ENCODE data around the gene SCG3.

Gene SCG3

DNA sequence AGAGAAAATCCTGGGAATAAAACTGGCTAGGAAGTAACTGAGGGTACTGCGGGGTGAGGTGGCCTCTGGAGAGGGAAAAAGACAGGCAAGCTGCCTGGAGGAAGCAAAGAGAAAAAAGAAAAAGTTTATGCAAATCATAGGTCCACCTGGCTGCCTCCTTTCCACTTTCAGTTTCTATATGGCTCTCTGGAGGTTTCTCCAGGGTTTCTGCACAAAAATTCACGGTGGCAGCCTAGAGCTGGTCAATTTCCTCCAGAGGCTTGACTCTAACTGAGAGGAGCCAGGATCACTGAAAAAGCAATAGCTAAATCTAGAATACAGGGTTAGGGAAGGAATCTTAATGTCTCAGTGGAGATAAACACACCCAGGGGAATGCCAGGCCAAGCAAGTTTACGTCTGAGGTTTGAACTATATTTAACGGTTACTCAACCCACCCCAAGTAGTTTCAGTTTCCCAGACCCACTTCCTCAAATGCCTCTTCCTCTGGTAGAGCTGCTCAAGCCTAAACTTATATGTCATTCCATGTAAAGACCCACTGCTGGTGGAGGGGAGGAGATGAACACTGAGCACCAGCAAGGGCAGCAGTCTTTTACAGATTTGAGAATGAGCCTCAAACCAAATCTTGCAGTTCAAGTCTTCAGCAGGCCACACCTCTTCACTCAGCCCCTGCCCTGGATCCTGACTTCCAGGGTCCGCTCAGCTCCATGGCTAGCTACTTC lies 50.4 kb downstream of the SCG3 start:
- FAIRE-seq: no peak

DNA sequence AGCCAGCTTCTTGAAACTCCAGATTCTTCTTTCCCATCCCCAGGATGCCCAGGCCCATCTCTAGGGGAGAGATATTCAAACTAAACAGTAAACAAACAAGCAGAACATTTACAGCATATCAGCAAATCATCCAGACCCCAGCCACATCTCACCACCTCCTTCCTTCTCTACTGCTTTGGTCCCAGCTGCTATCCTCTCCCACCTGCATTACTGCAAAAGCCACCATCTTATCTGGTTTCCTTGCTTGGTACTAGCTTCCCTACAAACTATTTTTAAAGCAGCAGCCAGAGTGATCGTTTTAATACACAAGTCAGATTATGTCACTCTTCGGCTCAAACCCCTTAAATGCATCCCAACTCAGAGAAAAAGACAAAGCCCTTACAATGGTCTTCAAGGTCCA lies 51.3 kb downstream of the SCG3 start:
- no peak for FAIRE-seq

DNA sequence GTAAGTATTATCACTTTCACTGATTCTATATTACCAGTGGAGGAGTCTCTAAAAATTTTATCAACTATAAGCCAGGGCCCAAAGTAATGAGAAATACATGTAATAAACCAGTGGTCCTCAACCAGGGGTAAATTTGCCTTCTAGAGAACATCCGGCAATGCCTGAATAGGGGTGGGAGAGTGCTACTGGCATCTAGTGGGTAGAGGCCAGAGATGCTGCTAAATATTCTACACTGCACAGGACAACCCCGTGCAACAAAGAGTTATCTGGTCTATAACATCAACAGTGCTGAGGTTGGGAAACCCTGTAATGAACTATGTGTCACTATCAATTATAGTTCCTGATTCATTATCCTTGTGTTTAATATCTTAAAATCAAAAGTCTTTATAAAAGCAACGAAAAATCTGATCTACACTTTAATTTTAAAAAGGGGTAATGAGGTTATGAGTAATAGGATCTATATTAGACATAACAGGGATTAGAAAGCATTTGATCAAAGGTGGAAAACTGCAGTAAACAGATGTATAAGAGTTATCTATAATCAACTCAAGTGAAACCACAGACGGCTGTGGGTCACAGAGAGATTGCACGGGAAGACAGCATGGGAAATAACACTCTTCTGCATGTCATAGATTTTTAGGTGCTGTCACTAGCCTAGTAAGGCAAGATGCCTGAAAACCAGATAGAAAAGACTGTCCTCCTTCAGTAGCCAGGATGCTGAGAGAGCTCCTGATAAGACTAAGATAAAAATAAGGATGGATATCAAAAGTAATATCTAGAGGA lies 54.1 kb downstream of the SCG3 start:
- FAIRE-seq: no peak

DNA sequence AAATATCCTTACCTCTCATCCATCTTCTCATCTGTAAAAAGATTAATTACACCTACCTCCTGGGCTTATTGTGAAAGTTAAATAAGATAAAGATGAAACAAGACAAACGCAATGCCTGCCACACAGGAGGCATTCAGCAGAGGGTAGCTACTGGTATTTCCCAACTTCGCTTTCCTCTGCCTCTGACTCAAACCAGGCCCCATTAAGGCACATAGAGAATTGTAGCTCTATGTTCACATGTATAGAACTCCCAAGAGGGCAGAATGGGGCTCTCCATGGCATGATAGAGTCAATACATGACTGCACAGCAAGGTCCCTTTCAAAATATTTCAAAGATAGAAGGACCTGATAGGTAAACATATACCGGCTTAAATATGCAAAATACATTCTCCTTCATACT lies 54.8 kb downstream of the SCG3 start:
- FAIRE-seq: no peak

DNA sequence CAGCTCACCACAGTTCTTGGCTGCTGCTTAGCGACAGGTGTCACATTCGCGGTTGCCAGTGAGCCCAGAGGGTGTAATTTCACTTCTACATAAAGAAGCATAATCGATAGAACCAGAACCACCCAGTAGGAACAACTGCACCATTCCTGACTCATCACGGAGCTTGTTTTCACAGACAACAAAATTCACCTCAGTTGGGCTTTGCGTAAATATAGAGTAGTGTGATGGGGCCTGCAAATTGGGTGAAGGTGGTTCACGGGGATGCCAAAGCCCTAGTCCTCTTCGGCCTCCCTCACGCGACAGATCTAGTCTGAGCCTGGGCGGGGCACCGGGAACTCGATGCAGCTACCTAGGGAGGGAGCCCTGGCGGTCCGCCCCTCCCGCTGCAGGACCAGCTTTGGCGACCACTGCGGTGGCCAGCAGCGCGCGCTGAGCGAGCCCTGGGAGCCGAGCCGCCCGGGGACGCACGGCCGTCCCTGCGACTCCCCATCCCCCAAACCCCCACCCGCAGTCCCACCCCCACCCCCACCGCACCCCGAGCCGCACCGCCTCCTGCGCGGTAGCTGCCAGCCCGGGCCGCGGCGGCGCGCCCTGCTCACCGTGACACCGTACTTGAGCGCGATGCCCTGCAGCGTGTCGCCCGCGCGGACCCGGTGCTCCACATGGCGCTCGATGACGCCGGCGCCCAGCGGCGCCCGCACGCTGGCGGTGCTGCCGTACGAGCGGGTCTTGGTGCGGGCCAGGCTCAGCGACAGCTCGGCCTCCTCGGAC lies 55.6 kb downstream of the SCG3 start:
- FAIRE-seq: no peak

DNA sequence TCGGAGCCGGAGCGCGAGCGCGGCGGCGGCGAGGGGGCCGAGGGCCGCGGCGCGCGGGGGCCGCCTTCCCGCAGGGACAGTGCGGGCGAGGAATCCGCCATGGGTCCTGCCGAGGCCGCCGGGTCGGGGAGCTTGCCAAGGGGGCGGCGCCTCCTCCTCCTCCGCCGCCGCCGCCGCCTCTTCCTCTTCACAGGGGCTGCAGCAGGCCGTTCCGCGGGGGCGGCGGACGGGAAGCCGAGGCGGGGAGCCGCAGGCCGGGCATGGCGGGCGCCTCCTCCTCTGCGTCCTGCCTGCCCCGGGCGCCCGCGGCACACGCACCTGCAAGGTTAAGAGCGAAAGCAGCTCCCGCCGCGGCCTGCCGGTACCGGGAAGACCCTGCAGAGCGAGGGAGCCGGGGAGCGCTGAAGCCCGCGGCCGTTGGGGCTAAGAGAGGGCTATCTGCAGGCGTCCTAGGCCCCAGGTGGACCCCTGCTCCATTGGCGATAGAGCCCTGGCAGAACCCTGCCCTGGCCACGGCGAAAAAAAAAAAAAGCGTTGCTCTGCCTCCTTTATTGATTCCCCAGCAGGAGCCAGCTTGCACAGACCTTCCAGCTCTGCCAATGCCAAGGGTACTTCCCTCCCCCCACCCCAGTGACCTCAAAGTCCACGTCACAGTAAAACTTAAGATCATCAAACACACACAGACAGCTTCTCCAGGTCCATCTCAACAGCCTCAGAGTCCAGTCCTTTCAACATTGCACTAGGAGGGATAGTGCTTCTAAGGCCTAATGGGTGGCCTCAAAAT lies 56.4 kb downstream of the SCG3 start, which contains the start of gene LYSMD2:
LYSMD2 (minus strand) TSS at position 134 of the 784 bp plus-strand sequence; CDS start at position 101, 33 bp downstream.
- no peak for FAIRE-seq

DNA sequence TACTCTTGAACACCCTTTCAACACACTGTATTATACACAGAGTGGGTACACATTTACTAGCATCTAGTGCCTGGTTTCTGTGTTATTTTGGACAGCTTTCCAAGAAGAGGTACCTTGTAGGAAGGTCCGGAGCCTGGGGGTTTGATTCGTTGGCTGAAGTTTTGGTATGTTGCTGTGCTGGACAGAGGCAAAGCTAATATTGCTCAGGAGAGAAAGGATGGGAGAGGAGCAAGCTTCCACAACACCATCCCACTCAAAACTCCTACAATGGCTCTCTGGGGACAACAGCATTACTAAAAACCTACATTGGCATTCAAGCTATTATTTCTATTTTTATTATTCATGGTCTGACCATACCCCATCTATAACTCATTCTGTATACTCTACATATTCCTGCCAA lies 57.2 kb downstream of the SCG3 start:
- FAIRE-seq: no peak

DNA sequence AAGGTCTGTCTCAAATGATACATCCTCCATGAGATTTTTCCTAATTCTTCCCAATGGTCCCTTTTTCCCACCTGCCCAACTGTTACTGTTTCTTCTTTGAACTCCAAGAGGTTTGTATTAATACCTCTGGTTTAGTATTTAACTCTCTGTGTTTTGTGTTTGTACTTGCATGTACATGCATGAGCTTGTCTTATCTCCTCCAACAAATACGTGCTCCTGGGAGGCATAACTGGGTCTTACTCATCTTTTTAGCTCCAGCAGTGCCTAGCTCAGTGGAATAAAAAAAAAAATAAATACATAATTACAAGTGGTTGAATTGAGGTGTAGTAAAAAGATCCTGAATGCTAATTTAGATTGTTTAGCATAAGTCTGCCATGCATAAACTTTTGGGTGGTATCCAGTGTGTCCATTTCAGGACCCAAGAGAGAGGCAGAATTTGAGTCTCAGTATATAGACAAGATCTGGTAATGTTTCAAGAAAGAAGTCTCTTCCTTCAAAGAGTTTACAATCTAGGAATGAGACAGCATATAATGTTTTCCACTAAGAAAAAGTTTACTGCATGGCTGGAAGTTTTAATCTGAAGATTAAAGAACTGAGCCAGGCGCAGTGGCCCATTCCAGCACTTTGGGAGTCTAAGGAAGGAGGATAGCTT lies 57.9 kb downstream of the SCG3 start:
- FAIRE-seq: no peak

DNA sequence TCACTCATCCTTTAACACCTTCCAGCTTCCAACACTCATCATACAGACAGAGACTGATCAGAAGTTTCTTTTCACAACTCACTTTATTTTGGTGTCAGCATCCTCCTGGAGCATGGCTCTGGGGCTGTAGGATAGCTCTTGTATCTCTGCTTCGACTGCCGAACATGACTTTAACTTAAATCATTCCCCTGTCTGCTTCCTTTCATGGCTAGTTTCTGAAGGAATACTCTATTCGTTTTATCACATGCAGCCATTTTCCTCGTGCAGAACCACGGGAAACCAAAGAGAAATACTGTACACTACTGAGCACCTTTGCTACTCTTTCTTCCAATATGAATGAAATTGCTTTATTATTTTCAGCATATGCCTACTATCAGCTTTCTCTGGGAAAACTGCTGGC lies 68.0 kb downstream of the SCG3 start:
- no peak for FAIRE-seq

DNA sequence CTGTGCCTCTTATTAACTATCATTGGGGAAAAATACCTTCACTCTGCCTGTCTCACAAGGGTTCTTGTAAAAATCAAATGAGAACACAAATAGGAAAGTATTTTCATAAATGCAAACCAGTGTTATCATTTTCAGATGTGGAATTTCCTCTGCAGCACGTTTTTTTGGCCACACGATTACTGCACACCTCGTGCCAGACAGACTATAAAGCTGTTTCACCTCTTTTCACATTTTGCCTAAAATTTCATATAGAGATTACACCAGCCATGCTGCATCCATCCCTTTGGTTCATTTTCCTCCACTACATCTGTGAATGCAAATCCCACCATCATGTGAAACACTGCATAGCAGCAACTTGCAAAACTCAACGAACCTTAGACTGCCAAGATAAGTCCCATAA lies 68.9 kb downstream of the SCG3 start:
- no peak for FAIRE-seq

DNA sequence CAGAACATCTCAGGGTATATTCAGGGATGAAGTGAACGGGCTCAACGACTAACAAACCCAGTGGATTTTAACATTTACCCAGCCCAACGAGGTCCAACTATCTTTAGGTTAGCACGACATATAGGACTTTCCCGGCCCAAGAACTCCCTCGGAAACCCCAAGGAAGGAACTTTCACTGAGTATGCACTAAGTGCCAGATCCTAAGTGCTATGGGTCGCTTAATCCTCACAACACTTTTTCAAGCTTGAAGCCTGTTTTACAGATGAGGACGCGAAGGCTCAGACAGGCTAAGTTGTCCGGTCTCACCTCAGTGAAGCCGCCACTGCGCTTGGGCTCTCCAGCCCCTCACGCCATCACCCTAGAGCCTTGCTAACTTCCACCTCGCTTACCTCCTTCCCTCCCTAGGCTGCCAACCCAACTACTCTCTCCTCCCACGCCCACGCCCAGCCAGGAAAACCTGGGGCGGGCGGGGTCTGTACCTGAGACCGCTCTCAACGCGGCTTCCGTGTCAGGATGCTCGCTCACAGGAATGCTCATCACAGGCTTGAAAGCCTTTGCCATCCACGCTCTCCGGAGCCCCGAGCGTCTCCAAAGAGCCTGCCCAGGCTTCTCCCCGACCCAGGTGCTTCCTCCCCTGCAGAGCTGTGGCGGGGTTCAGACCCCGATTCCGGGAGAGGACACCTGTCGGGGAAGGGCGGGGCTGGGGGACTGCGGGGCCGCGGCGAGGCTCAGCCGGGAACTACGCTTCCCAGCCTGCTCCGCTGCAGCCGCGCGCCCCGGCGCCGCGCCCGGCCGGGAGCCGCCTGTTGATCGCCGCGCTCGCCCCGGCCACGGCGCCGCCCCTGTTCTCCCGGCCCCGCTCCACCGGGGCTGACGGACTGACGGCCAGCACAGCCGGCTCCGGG lies 69.7 kb downstream of the SCG3 start, which contains the start of gene TMOD2:
TMOD2 (plus strand) TSS at position 806 of the 905 bp plus-strand sequence. CDS start 14,845 bp downstream, outside the sequence.
- FAIRE-seq: no peak

DNA sequence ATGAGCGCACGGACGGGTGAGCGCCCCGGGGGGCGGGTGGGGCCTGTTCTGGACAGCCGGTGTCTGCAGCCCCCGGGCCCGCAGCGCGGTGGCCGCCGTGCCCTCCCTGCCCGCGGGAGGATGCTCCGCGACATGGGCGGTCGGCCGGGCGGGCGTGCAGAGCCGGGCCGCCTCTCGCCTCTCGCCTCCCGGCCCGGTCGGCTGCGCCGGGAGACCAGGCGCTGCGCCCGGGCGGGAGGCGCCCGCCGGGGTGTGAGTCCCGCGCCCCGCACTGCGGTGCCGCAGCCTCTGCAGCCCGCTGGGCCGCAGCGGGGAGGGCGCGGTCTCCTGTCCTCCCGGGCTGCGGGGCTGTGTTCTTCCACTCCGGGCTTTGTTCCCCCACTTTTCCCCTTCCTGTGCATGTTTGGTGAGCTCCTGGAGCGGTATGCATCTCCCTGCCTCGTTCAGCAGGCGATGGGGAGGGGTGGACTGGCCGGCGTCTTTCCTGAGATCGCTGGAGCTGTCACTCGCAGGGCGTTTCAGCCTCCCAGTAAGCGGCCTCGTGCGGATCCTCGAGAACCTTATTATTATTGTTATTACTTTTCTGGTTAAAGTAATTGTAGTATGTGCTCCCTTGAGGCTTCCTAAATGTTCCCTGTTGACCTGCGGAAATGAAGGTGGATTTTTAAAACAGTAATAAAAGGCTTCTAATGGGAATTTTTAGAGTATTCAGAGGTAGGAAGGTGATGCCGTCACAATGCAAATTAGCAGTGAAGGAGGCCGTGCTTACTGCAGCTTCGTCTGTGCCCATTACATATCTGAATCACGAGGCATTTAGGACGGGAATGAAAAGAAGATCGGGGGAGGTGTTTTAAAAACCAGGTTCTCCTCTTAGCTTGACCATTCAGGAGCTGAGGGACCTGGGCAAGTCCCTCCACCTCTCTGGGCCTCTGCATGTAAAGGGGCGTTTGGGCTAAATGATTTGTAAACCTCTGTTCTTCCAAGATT lies 70.7 kb downstream of the SCG3 start:
- no peak for FAIRE-seq

DNA sequence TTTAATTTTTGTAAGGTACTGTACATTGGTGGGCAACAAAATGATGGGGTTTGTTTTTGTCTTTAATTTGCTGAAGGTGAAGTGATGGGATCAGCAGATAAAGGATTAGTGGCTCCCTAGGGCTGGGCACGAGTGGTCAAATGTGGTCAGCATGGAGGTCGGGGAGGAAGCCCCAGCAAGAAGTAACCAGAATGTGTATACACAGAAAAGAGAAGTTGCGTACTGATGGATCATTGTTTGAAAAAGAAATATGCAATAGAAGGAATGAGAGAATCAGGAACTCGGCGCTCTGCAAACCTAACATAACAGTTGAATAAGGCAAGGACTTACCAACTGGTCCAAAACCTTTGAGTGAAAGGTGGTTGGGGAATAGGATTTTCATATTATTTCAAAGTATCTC lies 71.6 kb downstream of the SCG3 start:
- FAIRE-seq: no peak

DNA sequence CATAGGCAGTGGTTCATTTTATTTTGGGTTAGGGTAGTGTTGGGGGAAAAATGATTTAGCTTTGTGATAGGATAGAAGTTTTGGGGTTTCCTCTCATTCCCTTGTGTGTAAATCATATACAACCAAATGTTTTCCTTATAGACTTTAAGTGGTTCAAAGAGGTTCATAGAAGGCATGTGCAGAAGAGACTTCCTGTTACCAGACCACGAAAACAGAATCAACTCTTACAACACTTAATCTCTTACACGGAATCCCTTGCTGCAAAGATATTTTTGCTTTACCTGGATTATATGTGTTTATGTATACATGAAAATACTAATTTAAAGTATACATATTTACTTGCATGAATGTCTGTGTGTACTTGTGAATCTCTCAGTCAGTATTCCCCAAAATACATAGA lies 73.0 kb downstream of the SCG3 start:
- no peak for FAIRE-seq

DNA sequence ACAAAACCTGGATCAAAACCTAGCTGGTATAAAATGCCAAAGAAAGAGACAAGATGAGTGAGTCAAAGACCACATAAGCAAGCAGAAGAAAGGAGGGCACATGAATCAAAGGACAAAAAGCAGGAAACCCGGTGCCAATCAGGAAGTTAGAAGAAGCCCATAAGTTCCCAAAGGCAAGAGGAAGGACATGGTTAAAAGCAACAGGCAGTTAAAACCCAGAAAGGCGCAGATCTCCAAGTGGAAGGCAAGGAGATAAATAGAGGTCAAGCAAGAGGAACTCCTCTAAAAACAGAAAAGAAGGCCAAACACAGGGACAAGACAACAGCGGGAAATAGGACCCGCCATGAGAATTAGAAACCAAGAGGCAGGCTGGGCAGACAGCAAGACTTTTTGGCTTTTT lies 74.5 kb downstream of the SCG3 start:
- FAIRE-seq: no peak

DNA sequence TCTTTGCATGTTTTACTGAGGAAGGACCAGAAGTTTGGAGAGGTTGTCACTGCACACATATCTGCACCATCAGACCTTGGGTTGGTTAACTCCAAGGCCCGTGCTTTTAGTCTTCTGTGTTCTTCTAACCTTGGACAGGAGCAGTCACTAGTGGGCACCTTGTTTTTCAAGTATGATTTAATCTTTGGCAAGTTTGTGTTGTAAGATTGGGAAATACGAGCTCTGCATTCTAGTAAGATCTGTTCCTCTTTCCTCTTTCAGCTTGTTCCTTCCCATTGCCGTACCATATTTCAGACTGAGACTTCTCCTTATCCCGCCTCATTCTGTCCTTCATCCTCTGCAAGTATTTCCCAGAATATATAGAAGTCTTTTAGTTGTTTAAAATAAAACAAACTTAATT lies 75.2 kb downstream of the SCG3 start:
- FAIRE-seq: no peak

DNA sequence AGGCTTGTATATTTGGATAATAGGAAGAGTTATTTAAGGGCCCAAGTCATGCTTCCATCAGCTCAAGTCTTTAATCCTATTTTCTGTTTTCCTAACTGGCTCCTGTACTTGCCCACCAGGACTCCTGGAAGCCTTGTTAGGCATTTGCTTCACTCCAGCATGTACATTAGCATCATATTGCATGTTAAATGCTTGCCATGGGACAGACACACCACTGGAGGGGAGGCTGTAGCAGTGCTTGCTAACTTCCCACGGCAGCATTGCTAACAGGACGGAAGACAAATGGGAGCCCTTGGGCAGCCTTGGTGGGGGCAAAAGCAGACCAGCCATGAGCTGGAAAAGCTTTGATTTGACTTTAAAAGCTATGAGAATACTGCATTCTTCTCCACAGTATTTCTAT lies 76.1 kb downstream of the SCG3 start:
- no peak for FAIRE-seq

DNA sequence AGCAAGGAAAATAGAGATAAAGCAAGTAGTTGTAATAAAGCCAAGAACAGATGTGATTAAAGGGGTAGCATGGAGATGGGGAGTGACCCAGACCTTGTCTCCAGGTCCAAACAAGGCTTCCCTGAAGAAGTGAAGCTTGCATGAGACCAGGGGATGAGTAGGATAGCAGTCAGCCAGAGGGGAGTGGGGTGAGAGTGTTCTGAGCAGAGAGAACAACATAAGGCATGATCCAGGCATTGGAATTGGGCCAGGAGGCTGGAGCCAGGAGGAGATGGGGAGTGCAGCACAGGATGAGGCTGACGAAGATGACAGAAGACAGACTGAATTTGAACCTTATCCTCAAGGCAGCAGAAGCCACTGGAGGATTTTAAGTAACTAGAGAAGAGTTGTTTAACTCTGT lies 77.3 kb downstream of the SCG3 start:
- no peak for FAIRE-seq

DNA sequence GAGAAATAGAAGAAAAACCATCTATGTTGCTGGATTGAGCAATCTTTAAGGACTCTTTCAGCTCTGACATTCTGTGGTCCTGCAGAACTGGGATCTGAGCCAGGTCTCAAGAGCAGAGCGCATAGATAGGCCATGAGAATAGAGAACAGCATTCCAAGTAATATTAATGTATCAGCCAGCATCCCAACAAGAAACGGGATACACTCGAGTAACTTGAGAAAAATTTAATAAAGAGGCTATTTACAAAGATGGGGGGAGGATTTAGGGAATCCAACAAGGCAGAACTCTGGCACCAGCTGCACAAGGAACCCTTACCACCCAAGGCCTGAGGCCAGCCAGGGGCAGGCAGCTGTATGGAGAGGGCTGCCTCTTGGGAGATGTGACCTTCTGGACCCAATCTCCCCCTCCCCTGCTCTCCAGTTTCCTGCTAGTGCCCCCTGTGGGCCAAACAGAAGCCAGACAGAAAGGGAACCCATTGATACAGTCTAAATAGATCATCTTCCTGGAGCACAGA lies 78.3 kb downstream of the SCG3 start:
- FAIRE-seq: no peak

Data from colon (tissue), 2 donors.